H1 (cell line): ENCODE results near the gene MXRA8. TPM values are rescaled to one million over a fixed set of nuclear protein-coding genes. Genes with fewer than 3 reads are reported as not detected.

Source experiments
- CEBPB ChIP-seq: IDR thresholded peaks from 2 replicates; pipeline ENCODE4 v1.6.1; 2012; ENCODE audit warnings: low read depth, low read length
- EZH2 ChIP-seq: fragments of 200-600 bp; sonication (generic); IDR thresholded peaks from 2 replicates; pipeline ENCODE4 v1.7.1; 2012; ENCODE audit warnings: low read depth, mild to moderate bottlenecking, moderate library complexity, low read length, inconsistent platforms; ENCODE audit not compliant: severe bottlenecking
- NANOG ChIP-seq: IDR thresholded peaks from 2 replicates; pipeline ENCODE4 v1.6.1; 2011; ENCODE audit warnings: low read length, low read depth, mild to moderate bottlenecking, inconsistent platforms; ENCODE audit not compliant: insufficient read depth, poor library complexity, severe bottlenecking
- NRF1 ChIP-seq: IDR thresholded peaks from 2 replicates; pipeline ENCODE4 v1.6.1; 2011; ENCODE audit warnings: mild to moderate bottlenecking, low read depth, low read length, improper control_type of control experiment
- SIRT6 ChIP-seq: IDR thresholded peaks from one replicate; pipeline ENCODE4 v1.7.1; 2012; ENCODE audit warnings: low read length, inconsistent platforms
- SUZ12 ChIP-seq: fragments of 200-600 bp; sonication (generic); IDR thresholded peaks from 2 replicates; pipeline ENCODE4 v1.6.1; 2012; ENCODE audit warnings: mild to moderate bottlenecking, inconsistent platforms, low read length, moderate library complexity, mixed read lengths
- polyA plus RNA-seq, 7 experiments: library from polyadenylated mRNA; depleted of rRNA in 3 of 7; stranded (reverse) in 5 of 7; unstranded in 2 of 7; fragments of >200 nt in 5 of 7; fragments of 200-250 nt in 2 of 7; gene quantifications; 1 replicate in 5 of 7; 2 replicates in 1 of 7; 4 replicates in 1 of 7; pipeline versions ENCODE4 v1.2.1 to v1.2.3, GENCODE V29; 2011 to 2013; ENCODE audit warnings: missing spikeins in 2 of 7, mixed read lengths in 2 of 7
- total RNA-seq: library from RNA; stranded (reverse); fragmentation: NEBNext Ultra II Directional; extraction: Animal tissue kit (Norgen Biotek cat#: 25700); gene quantifications from 2 replicates; pipeline ENCODE4 v1.2.1, GENCODE V29; 2021

Gene MXRA8
- total and polyA plus RNA-seq, 2 of the 8 experiments (the other 6 are each of a cell fraction or from before 2014, with no cell fraction given) = 10.5 to 17.2 TPM

- TF ChIP-seq EZH2 (no peak), NANOG (no peak), CEBPB (no peak), SUZ12 (no peak), SIRT6 (no peak), NRF1 (no peak)
These were observed 54.6 kb downstream of the MXRA8 start (continued) for GRCh38 chr1:1303736-1304135.
